NB4 (cell line): ENCODE data around the gene POLD4.

Experiments
- POLR2A ChIP-seq: IDR thresholded peaks from 2 replicates; pipeline ENCODE4 v1.6.1; 2011; ENCODE audit warnings: mild to moderate bottlenecking; ENCODE audit not compliant: insufficient read length; ENCODE audit errors: extremely low read depth
- TF ChIP-seq, protein P1 (sequence below): IDR thresholded peaks from one replicate; pipeline ENCODE4 v1.5.1; 2012; ENCODE audit warnings: low read depth, low read length

DNA sequence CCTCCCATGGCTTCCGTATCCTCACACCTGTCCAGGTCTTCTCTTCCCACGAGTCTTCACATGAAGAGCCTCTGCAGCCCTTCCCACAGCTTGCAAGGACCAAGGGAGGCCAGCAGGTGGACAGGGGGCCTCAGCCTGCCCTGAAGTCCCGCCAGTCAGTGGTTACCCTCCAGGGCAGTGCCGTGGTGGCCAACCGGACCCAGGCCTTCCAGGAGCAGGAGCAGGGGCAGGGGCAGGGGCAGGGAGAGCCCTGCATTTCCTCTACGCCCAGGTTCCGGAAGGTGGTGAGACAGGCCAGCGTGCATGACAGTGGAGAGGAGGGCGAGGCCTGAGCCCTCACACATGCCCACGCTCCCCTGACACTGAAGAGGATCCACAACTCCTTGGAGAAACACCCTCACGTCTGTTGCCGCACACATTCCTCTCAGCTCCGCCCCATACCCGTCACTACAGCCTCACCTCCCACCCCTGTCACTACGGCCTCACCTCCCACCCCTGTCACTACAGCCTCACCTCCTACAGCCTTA, 41.7 kb downstream of the POLD4 start:
- TF ChIP-seq, protein P1, sequence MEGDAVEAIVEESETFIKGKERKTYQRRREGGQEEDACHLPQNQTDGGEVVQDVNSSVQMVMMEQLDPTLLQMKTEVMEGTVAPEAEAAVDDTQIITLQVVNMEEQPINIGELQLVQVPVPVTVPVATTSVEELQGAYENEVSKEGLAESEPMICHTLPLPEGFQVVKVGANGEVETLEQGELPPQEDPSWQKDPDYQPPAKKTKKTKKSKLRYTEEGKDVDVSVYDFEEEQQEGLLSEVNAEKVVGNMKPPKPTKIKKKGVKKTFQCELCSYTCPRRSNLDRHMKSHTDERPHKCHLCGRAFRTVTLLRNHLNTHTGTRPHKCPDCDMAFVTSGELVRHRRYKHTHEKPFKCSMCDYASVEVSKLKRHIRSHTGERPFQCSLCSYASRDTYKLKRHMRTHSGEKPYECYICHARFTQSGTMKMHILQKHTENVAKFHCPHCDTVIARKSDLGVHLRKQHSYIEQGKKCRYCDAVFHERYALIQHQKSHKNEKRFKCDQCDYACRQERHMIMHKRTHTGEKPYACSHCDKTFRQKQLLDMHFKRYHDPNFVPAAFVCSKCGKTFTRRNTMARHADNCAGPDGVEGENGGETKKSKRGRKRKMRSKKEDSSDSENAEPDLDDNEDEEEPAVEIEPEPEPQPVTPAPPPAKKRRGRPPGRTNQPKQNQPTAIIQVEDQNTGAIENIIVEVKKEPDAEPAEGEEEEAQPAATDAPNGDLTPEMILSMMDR: no peak
- no peak for TF ChIP-seq POLR2A
